HEK293 (cell line): ENCODE measurements around the gene PRKCQ.

Experiments used
- CTCF ChIA-PET: fragments of 350-600 bp; formaldehyde crosslinking; extraction: SDS; loops from one replicate; lab custom pipeline; 2021; ENCODE audit warnings: antibody characterized with exemption; lab: Yijun Ruan, JAX
- POLR2A ChIA-PET: fragments of 300-600 bp; formaldehyde crosslinking; extraction: SDS; loops from one replicate; lab custom pipeline; 2020; ENCODE audit warnings: antibody characterized with exemption, inconsistent platforms; lab: Yijun Ruan, JAX
- H3K27ac ChIP-seq: fragments of 200-500 bp; sonication (Bioruptor generic); 2 replicates; pipeline ENCODE4 v1.5.1; 2014; ENCODE audit warnings: low read depth, low read length, control low read depth, inconsistent platforms; ENCODE audit errors: extremely low read depth
- H3K36me3 ChIP-seq, 2 experiments: fragments of 200-500 bp in 1 of 2; sonication (Bioruptor generic) in 1 of 2; 1 replicate in 1 of 2; 2 replicates in 1 of 2; pipeline ENCODE4 v1.5.1; 2014 to 2017; ENCODE audit warnings: inconsistent platforms in 2 of 2, low read length in 2 of 2; ENCODE audit not compliant: control insufficient read depth in 2 of 2, insufficient read depth in 1 of 2
- H3K4me1 ChIP-seq: fragments of 200-500 bp; sonication (Bioruptor generic); 2 replicates; pipeline ENCODE4 v1.5.1; 2014; ENCODE audit warnings: mild to moderate bottlenecking, low read length, inconsistent platforms; ENCODE audit not compliant: control insufficient read depth, insufficient read depth
- H3K4me3 ChIP-seq: 2 replicates; pipeline ENCODE4 v1.5.1; 2011; ENCODE audit warnings: low read depth, mild to moderate bottlenecking, control low read depth, low read length, moderate library complexity
- H3K9me3 ChIP-seq: fragments of 200-500 bp; sonication (Bioruptor generic); 2 replicates; pipeline ENCODE4 v1.5.1; 2014; ENCODE audit warnings: low read depth, low read length, inconsistent platforms; ENCODE audit not compliant: control insufficient read depth, insufficient read depth
- BCL11A ChIP-seq: fragments of 450-650 bp; formaldehyde crosslinking; IDR thresholded peaks from 2 replicates; pipeline ENCODE4 v1.5.1; 2016; ENCODE audit warnings: low read depth, missing biosample characterization, missing genetic modification characterization
- GLI4 ChIP-seq: fragments of 450-650 bp; formaldehyde crosslinking; IDR thresholded peaks from 2 replicates; pipeline ENCODE4 v1.5.1; 2016; ENCODE audit warnings: missing biosample characterization, missing genetic modification characterization
- GLIS2 ChIP-seq: fragments of 450-650 bp; formaldehyde crosslinking; IDR thresholded peaks from 2 replicates; pipeline ENCODE4 v1.5.1; 2016; ENCODE audit warnings: missing biosample characterization, missing genetic modification characterization
- HOXC10 ChIP-seq: sonication (generic); formaldehyde crosslinking; IDR thresholded peaks from 2 replicates; pipeline ENCODE4 v1.8.1; 2023; ENCODE audit warnings: mild to moderate bottlenecking, missing genetic modification reagents
- HOXD13 ChIP-seq: sonication (generic); formaldehyde crosslinking; IDR thresholded peaks from 2 replicates; pipeline ENCODE4 v1.8.0; 2022; ENCODE audit warnings: missing genetic modification reagents, borderline replicate concordance
- KLF10 ChIP-seq: fragments of 450-650 bp; IDR thresholded peaks from 2 replicates; pipeline ENCODE4 v1.5.1; 2018; ENCODE audit warnings: missing biosample characterization, mild to moderate bottlenecking, missing genetic modification characterization
- OSR2 ChIP-seq: fragments of 450-650 bp; formaldehyde crosslinking; IDR thresholded peaks from 2 replicates; pipeline ENCODE4 v1.5.1; 2016; ENCODE audit warnings: missing biosample characterization, missing genetic modification characterization
- RBAK ChIP-seq: fragments of 450-650 bp; formaldehyde crosslinking; IDR thresholded peaks from 2 replicates; pipeline ENCODE4 v1.5.1; 2016; ENCODE audit warnings: missing biosample characterization, missing genetic modification characterization
- SALL2 ChIP-seq: fragments of 450-650 bp; formaldehyde crosslinking; IDR thresholded peaks from 2 replicates; pipeline ENCODE4 v1.5.0; 2017; ENCODE audit warnings: missing biosample characterization, mild to moderate bottlenecking, missing genetic modification characterization, borderline replicate concordance
- SP3 ChIP-seq: fragments of 450-650 bp; formaldehyde crosslinking; IDR thresholded peaks from 2 replicates; pipeline ENCODE4 v1.5.1; 2016; ENCODE audit warnings: missing biosample characterization, missing genetic modification characterization
- ZNF112 ChIP-seq: fragments of 450-650 bp; formaldehyde crosslinking; IDR thresholded peaks from 2 replicates; pipeline ENCODE4 v1.5.0; 2017; ENCODE audit warnings: missing biosample characterization, missing genetic modification characterization
- ZNF184 ChIP-seq: fragments of 450-650 bp; IDR thresholded peaks from 2 replicates; pipeline ENCODE4 v1.5.1; 2018; ENCODE audit warnings: missing biosample characterization, mild to moderate bottlenecking, missing genetic modification characterization
- ZNF274 ChIP-seq, 2 experiments: fragments of 200-500 bp in 1 of 2; fragments of 450-650 bp in 1 of 2; sonication (Bioruptor generic) in 1 of 2; formaldehyde crosslinking in 1 of 2; IDR thresholded peaks; 2 replicates each; pipeline versions ENCODE4 v1.5.1 to v1.6.1; 2014 to 2016; ENCODE audit warnings: borderline replicate concordance in 1 of 2, inconsistent platforms in 1 of 2, low read length in 1 of 2, missing biosample characterization in 1 of 2, missing genetic modification characterization in 1 of 2
- ZNF311 ChIP-seq: fragments of 450-650 bp; formaldehyde crosslinking; IDR thresholded peaks from 2 replicates; pipeline ENCODE4 v1.5.1; 2017; ENCODE audit warnings: missing biosample characterization, missing genetic modification characterization, borderline replicate concordance
- ZNF48 ChIP-seq: fragments of 450-650 bp; formaldehyde crosslinking; IDR thresholded peaks from 2 replicates; pipeline ENCODE4 v1.5.1; 2016; ENCODE audit warnings: missing biosample characterization, missing genetic modification characterization
- ZNF558 ChIP-seq: fragments of 450-650 bp; formaldehyde crosslinking; IDR thresholded peaks from 2 replicates; pipeline ENCODE4 v1.5.1; 2016; ENCODE audit warnings: missing biosample characterization, missing genetic modification characterization
- ZNF658 ChIP-seq: fragments of 450-650 bp; formaldehyde crosslinking; IDR thresholded peaks from 2 replicates; pipeline ENCODE4; 2016; ENCODE audit warnings: missing biosample characterization, missing genetic modification characterization
- TF ChIP-seq, protein P1 (sequence below): fragments of 450-650 bp; formaldehyde crosslinking; IDR thresholded peaks from 2 replicates; pipeline ENCODE4 v1.5.1; 2016; ENCODE audit warnings: missing biosample characterization, missing genetic modification characterization
- TF ChIP-seq, protein P2 (sequence below): fragments of 450-650 bp; formaldehyde crosslinking; IDR thresholded peaks from 2 replicates; pipeline ENCODE4 v1.5.1; 2016; ENCODE audit warnings: missing biosample characterization, missing genetic modification characterization
- TF ChIP-seq, protein P3 (sequence below): fragments of 450-650 bp; formaldehyde crosslinking; IDR thresholded peaks from 2 replicates; pipeline ENCODE4 v1.5.1; 2016; ENCODE audit warnings: missing biosample characterization, missing genetic modification characterization, borderline replicate concordance
- TF ChIP-seq, protein P4 (sequence below): fragments of 450-650 bp; formaldehyde crosslinking; IDR thresholded peaks from 2 replicates; pipeline ENCODE4 v1.5.1; 2016; ENCODE audit warnings: missing biosample characterization, missing genetic modification characterization

Gene PRKCQ

DNA sequence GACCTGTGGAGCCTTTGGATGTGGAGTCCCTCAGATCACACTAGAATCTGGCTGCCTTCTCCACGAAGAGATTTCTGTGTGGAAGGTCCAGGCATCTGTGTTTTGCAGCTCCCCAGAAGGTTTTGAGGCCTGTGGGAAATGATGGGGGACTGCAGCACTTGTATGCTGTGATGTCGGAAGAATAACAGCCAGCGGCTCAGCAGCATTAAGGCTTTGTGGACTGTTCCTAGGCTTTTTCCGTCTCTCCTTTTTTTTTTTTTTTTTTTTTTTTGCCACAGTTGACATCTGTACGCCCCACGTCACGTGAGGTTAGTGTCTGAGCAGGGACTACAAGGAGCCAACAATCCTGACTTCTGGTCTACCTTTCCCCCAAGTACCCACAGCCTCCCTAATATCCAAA lies 196.0 kb downstream of the PRKCQ start:
- H3K36me3 ChIP-seq, result no peaks in the 10 kb centered on the region
- POLR2A ChIA-PET, result no interaction called here
- H3K27ac ChIP-seq, result no peak overlapping the region
- no peaks in the 10 kb centered on the region for H3K4me1 ChIP-seq
- H3K4me3 ChIP-seq, result no peak overlapping the region
- CTCF ChIA-PET, result interaction anchor here (1.1 kb wide), 1 partner anchor 18 kb away, joined by 3 read pairs; no protein-coding TSS in a partner anchor
- TF ChIP-seq ZNF658 (tag by site-specific recombination) (no peak), SALL2 (tag by site-specific recombination) (no peak), OSR2 (tag by site-specific recombination) (no peak), ZNF274 (IDR thresholded peaks at IDR 0.05; ENCODE audit: low read length) (no peak), ZNF274 (tag by site-specific recombination; IDR thresholded peaks at IDR 0.05; ENCODE audit: borderline replicate concordance) (no peak), KLF10 (no peak), ZNF112 (tag by site-specific recombination) (no peak), GLIS2 (no peak), ZNF48 (no peak)
- TF ChIP-seq, protein P1, sequence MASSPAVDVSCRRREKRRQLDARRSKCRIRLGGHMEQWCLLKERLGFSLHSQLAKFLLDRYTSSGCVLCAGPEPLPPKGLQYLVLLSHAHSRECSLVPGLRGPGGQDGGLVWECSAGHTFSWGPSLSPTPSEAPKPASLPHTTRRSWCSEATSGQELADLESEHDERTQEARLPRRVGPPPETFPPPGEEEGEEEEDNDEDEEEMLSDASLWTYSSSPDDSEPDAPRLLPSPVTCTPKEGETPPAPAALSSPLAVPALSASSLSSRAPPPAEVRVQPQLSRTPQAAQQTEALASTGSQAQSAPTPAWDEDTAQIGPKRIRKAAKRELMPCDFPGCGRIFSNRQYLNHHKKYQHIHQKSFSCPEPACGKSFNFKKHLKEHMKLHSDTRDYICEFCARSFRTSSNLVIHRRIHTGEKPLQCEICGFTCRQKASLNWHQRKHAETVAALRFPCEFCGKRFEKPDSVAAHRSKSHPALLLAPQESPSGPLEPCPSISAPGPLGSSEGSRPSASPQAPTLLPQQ (tag by site-specific recombination), result no peak
- TF ChIP-seq, all 188 proteins: peak for 0
- H3K9me3 ChIP-seq, result no peaks in the 10 kb centered on the region

DNA sequence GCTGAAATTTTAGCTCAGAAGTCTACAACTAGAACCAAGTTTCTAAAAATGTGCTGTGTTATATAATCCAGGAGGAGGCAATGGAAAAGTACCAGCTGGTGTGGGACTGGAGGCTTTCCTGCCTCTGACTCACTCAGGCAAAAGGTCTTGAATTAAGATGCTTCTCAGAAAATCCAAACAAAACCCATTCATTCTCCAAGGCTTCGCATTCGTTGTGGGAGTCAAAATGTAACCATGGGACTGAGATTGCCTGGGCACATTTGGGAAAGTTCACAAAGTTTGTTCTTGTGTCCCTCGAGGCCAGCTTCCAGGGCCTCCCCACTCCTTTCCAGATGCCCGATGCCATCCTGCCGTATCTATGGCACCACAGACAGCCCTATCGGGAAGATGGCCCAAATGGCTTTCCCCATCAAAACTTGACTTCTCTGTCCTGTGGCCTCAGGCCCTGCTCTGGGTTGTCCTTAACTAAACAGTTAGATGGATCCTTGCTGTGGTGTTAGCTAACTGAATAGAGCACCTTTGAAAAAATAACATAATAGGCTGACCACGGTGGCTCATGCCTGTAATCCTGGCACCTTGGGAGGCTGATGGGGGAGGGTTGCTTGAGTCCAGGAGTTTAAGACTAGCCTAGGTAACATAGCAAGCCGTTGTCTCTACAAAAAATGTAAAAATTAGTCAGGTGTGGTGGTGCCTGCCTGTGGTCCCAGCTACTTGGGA lies 196.8 kb downstream of the PRKCQ start:
- Histone ChIP-seq H3K36me3 (no peaks in the 10 kb centered on the region), H3K27ac (no peak overlapping the region), H3K4me1 (no peaks in the 10 kb centered on the region), H3K4me3 (no peak overlapping the region), H3K9me3 (no peaks in the 10 kb centered on the region)
- ChIA-PET CTCF (interaction anchor here (0.6 to 1.1 kb wide), 2 partner anchors 19 to 265 kb away, joined by 3 read pairs; no protein-coding TSS in a partner anchor), POLR2A (interaction anchor here (0.5 kb wide), 1 partner anchor 1704 kb away, joined by 3 read pairs; no protein-coding TSS in a partner anchor)
- TF ChIP-seq ZNF184 (tag by site-specific recombination) (no peak), BCL11A (tag by site-specific recombination) (no peak), HOXD13 (no peak), ZNF112 (tag by site-specific recombination) (no peak), SP3 (tag by site-specific recombination) (no peak), ZNF311 (no peak), RBAK (tag by site-specific recombination) (no peak), ZNF558 (tag by site-specific recombination) (no peak)
- TF ChIP-seq, protein P2, sequence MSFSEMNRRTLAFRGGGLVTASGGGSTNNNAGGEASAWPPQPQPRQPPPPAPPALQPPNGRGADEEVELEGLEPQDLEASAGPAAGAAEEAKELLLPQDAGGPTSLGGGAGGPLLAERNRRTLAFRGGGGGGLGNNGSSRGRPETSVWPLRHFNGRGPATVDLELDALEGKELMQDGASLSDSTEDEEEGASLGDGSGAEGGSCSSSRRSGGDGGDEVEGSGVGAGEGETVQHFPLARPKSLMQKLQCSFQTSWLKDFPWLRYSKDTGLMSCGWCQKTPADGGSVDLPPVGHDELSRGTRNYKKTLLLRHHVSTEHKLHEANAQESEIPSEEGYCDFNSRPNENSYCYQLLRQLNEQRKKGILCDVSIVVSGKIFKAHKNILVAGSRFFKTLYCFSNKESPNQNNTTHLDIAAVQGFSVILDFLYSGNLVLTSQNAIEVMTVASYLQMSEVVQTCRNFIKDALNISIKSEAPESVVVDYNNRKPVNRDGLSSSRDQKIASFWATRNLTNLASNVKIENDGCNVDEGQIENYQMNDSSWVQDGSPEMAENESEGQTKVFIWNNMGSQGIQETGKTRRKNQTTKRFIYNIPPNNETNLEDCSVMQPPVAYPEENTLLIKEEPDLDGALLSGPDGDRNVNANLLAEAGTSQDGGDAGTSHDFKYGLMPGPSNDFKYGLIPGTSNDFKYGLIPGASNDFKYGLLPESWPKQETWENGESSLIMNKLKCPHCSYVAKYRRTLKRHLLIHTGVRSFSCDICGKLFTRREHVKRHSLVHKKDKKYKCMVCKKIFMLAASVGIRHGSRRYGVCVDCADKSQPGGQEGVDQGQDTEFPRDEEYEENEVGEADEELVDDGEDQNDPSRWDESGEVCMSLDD (tag by site-specific recombination), result no peak
- TF ChIP-seq, all 188 proteins: peak for 0

DNA sequence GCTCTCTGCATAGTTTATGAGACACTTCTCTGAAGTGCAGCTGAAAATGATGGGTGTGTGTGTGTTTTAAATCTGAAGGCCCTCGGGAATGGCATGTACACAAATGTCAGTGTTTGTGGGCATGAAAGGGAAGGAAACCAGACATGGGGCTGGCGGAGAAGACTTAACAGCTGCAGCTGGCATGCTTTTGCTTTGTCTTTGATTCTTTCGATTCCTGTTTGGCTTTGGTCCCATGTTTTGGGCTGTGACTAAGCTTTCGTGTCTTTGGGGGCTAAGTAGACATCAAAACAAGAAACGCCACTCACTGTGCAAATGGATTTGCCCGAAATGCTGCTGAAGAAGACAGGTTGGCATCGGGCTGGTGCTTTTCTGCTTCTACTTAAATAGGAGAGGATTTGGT lies 198.0 kb downstream of the PRKCQ start:
- Histone ChIP-seq H3K36me3 (no peaks in the 10 kb centered on the region), H3K4me3 (no peak overlapping the region), H3K4me1 (no peaks in the 10 kb centered on the region), H3K9me3 (no peaks in the 10 kb centered on the region), H3K27ac (no peak overlapping the region)
- ChIA-PET CTCF (no interaction called here), POLR2A (no interaction called here)
- TF ChIP-seq, protein P3, sequence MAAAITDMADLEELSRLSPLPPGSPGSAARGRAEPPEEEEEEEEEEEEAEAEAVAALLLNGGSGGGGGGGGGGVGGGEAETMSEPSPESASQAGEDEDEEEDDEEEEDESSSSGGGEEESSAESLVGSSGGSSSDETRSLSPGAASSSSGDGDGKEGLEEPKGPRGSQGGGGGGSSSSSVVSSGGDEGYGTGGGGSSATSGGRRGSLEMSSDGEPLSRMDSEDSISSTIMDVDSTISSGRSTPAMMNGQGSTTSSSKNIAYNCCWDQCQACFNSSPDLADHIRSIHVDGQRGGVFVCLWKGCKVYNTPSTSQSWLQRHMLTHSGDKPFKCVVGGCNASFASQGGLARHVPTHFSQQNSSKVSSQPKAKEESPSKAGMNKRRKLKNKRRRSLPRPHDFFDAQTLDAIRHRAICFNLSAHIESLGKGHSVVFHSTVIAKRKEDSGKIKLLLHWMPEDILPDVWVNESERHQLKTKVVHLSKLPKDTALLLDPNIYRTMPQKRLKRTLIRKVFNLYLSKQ (tag by site-specific recombination), result no peak
- TF ChIP-seq KLF10, result no peak
- TF ChIP-seq GLI4 (tag by site-specific recombination), result no peak
- no peak for TF ChIP-seq HOXC10 (CRISPR knock-in tag)
- TF ChIP-seq, protein P4, sequence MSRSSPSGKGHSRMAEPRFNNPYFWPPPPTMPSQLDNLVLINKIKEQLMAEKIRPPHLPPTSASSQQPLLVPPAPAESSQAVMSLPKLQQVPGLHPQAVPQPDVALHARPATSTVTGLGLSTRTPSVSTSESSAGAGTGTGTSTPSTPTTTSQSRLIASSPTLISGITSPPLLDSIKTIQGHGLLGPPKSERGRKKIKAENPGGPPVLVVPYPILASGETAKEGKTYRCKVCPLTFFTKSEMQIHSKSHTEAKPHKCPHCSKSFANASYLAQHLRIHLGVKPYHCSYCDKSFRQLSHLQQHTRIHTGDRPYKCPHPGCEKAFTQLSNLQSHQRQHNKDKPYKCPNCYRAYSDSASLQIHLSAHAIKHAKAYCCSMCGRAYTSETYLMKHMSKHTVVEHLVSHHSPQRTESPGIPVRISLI (tag by site-specific recombination), result no peak
- TF ChIP-seq, all 188 proteins: peak for 0
